T-helper 2 cell (primary cell): ENCODE results near the gene SLC25A47.
"Not testable (repeated sequence)": the region's sequence is repeated elsewhere in the genome, so short reads cannot be mapped to it uniquely, and the experiment has no call there.

ENCODE experiments used
- DNase-seq, 5 experiments: peaks; one replicate each; pipeline versions ENCODE4 v3.0.0 to v3.0.0-alpha.2; 2012 to 2022

The SLC25A47 gene

DNA sequence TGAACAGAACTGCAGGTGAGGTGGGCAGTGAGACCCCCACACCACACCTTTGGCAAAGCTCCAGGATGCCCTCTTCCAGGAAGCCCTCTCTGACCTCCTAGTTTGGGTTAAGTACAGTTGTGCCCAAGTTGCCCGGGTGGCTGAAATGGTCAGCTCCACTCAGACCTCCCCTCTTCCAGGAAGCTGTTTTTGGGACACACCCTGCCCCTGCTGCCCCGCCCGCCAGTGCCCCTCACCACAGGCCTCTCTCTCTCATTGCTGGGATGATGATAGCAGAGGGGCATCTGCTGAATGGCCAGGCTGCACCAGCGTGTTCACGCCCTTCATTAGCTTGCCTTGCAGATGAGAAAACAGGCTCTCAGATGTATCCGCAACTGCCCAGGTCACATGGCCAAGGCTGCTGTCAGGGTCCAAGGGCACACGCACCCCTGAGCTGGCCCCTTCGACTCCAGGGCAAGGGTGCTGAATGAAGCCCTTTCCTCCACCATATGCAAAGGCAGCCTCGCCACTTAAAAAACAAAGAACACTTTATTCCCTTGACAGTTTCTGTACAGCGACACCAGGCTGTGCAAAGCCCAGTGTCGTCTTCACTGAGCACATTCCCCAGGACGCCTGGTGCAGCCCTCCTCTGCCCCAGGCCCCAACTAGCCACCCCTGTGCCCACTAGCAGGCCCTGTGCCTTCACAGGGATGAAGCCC, 32.4 kb upstream of the SLC25A47 start:
- DNase-seq, result no peak

DNA sequence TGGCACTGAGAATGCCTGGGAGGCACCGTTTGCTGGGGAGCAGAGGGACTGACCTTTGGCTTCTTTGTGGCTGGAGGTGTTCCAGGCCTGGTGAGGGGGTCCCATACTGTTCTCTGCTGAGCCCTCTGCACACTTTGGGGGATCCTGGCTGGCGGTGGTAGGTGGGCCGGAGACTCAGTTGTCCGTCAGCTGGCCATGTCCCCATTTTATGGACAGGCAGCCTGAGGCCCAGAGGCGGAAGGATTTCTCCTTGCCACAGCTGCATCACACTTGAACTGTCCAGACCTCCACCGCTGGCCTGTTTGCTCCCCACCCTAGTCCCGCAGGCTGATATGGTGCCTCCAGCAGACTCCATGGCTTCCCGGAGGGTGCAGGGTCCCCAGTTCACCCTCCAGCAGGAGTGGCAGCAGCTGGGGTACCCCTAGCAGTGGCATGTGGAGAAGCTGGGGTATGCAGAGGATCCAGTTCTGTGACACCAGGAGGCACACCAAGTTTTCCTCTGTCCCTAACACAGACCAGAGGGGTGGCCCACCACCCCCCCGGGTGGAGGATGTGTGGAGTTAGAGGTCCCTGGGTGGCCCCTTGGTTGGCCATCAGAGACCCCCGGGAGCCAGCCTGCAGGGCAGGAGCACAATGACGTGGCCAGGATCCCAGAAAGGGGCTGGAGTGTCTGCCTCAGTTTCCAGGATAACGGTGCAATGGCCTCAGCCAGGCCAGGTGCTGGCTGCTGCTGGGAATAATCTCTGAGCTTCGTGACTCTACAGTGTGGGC, 31.6 kb upstream of the SLC25A47 start:
- DNase-seq, result no peak

DNA sequence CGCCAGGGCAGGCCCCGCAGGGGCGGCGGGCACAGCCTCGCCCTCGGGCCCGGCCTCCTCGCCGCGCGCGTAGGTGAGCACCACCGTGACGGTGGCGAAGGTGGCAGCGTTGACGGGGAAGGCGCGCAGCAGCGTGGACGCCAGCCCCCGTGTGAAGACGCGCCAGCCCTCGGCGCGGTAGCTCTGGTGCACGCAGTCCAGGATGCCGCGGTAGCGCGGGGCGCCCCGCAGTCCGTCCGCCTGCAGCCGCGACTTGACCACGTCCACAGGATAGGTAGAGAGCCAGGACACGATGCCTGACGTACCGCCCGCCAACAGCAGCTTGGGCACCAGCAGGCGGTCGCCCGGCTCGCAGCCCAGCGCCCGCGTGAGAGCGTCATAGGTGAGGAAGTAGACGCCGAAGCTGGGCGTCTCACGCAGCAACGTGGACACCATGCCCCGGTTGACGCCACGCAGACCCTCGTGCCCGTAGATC, 30.8 kb upstream of the SLC25A47 start:
- no peak for DNase-seq

DNA sequence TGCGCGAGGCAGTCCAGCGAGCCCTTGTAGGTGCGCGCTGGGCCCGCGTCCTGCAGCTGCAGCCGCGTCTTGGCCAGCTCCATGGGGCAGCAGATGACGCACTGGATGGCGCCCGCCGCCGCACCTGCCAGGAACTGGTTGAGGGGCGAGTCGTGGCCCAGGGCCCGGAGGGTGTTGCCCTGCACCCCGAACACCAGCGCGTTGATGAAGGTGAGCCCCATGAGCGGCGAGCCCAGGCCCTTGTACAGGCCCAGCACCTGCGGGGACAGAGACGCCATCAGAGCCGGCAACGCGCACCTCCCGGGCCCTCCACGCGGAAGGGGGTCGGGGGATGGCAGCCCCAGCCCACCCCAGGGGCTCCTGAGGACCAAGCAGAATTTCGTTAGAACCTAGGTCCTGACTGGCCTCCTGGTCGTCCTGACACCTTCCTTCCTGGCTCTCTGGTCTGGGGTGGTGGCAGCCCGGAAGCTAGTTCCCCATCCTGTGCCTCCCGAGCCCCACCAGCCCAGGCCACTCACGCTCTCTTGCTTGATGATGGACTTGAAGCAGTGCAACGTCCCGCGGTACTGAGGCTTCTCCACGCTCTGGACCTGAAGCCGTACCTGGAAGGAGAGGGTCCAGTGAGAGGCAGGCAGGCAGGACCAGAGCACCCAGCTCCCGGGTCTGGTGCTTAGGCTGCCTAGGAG, 30.2 kb upstream of the SLC25A47 start:
- DNase-seq, result no peak

DNA sequence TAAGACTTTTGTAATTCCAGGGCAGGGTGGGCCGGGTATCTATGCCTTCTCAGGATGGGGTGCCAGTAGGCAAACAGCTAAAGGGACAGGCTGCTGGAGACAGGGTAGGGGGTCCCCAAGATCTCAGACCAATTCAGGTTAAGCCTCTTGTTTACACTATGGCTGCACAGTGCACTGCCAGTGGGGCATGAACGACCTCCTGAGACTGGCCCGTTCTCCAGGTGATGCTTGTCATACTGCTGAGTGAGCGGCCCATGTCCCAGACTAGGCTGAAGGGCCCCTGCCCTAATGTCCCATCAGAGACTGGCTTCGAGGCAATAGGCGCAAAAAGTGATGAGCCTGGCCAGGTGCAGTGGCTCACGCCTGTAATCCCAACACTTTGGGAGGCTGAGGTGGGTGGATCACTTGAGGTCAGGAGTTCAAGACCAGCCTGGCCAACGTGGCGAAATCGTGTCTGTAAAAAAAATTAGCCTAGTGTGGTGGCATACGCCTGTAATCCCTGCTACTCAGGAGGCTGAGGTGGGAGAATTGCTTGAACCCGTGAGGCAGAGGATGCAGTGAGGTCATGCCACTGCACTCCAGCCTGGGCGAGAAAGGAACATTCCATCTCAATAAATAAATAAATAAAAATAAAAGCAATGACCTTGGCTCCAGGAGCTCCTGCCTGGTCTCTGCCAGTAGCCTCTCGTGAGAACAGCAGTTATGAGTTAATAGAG, 29.5 kb upstream of the SLC25A47 start:
- DNase-seq, result no peak

DNA sequence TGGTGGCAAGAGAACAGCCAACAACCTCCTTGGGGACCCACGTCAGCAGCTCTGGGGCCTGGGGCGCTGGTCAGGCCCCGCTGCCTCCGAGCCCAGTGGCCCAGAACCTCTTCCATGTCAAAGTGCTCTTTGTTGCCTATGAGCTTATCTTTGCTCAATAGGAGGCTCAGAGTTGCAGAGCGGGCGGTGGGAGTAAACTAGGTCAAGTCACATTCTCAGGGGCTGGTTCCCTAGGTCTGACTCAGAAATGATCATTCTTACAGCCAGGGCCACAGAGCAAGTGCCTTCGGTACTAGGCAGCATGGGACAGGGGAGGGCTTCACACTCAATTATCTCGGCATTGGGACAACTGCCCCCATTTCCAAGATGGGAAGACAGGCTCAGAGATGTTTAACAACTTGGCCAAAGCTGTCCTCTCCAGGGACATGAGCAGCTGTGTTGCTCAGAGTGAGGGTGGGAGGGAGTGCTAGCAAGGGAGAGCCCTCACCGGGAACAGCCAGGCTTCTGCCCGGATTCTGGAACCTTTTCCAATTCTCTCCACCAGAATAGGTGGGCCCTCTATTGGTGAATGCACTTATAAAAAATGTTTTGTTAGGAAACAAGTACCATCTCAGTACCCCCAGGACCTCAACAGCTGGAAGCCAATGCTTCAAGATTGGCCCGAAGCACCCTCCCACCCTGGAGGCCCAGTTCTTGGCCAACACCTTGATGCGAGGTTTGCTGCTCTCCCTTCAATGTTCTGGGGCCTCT, 28.8 kb upstream of the SLC25A47 start:
- no peak for DNase-seq

DNA sequence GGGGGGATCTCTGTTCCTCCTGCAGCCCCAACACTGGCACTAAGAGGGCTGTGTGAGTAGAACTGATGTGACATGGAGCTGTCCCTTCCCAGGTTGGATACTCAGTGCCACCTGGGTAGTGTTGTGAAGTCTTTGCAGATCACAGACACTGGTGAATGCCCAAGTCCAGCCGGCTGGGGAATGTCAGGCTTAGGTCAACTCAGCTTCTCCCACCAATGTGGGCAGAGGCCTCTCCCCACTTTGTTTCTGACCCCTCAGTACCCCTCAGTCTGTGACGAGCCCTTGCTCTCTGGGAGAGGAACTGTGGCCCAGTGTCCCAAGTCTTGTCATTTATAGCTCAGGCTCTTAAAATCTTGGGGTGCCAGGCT, 28.2 kb upstream of the SLC25A47 start:
- DNase-seq, result no peak

DNA sequence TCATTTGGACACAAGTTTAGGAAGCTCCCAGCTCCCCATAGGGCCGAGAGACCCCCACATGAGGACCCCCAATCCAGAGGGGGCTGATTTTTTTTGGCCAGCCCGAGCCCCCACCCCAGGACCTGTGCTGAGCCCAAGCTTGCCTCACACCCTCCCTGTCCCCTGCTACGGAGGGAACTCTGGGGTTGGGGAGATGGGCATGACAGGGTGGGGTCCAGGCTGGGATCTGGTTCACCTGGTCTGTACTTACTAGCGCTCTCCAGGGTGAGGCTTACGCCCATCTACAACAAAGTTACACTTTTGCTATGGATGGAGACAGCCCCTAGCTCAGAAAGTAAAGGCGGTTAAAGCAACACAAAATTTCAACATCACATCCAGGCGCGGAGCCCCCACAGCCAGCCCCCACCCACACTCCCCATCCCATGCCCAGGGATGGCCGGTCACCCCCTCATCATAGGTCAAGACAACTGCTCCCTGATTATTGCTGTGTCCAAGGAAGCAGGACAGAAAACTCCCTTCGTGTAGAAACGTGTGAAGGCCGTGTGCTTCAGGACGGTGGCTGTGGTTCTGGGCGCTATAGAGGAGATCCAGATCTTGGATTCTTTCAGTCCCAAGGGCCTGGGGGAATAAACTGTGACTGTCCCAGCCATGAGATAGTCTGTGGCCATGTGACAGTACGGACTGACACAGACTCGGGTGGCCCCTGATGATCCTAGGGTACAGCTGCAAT, 27.6 kb upstream of the SLC25A47 start:
- no peak for DNase-seq

DNA sequence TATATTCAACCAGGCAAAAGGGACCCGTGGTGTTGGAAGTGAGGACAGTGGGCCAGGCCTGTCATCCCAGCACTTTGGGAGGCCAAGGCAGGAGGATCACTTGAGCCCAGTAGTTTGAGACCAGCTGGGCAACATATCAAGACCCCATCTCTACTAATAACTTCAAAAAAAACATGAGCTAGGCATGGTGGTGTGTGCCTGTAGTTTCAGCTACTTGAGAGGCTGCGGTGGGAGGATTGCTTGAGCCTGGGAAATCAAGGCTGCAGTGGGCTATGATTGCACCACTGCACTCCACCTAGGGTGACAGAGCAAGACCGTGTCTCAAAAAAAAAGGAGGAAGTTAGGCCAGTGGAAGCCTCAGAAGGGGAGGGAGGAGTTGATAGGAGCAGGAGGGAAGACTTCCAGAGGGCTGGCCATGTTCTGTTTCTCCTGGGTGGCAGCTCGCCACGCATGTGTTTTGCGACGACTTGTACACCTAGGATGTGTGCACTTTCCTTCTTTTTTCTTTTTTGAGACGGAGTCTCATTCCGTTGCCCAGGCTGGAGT, 27.0 kb upstream of the SLC25A47 start:
- no peak for DNase-seq

DNA sequence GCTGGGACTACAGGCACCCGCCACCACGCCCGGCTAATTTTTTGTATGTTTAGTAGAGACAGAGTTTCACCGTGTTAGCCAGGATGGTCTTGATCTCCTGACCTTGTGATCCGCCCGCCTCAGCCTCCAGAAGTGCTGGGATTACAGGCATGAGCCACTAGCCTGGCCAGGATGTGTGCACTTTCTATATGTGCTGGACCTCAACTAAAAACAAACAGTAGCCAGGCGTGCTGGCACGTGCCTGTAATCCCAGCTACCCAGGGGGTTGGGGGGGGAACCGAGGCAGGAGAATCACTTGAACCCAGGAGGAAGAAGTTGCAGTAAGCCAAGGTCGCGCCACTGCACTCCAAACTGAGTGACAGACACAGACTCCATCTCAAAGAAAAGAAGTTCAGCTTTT, 26.4 kb upstream of the SLC25A47 start:
- not testable (repeated sequence) for DNase-seq

DNA sequence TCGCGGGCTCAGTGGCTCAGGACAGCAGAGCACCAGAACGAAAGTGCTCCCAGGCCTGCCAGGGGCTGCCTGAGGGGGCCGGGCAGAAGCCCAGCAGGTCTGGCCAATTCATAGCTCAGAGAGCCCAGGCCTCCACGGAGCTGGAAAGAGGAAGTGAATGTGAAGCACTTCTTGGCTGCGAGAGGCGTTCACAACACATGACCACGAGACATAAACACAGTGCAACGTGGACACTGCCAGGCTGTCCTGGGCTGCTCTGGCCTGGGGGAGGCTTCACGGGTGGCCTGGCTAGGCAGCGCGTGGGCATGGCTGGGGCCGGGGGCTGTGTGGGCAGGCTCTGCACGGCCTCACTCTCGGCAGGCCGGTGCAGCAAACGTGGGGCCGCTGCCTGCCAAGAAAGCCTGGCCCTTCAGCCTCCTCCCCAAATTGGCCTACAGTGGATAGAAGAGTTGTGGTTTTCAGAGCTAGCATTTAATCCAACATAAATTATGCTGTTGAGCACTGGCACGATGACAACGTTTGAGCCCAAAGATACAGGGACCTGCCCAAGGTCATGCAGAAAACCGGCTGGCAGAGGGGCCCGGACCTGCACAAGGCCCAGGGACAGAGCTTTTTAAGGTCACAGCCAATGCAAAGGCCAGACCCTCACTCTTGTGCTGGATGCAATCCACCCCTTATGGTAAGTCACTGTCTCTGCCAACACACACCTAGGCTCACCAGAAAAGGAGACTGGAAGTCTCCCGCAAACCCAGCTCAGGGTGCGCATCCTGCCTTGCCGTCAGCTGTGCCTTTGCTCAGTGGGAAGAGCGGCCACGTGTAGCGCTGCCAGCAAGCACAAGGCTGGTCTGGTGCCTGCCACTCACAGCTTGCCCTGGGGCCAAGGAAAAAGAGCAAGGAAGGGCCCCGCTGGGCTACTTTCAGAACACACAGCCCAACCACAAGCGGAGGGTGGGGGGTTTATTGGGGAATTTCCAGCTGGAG, 25.5 kb upstream of the SLC25A47 start:
- DNase-seq, result no peak

DNA sequence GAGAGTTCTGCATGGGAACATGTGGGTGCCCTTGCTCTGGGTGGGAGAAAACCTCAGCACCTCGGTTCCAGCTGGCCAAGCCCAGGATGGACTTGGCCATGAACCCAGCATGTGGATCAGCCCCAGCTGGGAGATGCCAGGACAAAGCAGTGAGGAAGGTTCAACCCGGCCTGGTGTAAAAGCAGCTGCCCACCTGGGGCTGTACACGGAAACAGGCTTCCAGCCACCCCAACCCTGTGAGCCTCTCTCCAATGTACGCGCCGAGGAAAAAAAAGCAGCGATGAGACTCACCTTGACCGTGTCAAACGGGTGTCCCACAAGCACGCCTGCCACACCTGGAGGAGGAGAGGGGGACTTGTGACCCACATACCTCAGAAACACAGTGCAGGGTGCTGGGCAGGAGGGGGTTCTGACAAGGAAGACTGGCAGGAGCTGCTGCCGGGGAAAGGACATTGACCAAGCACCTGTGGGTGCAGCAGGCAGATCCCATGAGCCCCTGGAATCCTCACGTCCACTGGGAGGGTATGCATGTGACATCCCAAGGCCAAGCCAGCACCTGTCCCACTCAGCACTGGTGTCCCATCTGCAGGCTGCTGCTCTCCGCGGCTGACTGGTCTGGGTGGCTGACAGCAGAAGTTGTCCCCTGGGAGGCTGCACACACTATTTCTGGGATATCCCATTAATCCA, 24.4 kb upstream of the SLC25A47 start:
- no peak for DNase-seq

DNA sequence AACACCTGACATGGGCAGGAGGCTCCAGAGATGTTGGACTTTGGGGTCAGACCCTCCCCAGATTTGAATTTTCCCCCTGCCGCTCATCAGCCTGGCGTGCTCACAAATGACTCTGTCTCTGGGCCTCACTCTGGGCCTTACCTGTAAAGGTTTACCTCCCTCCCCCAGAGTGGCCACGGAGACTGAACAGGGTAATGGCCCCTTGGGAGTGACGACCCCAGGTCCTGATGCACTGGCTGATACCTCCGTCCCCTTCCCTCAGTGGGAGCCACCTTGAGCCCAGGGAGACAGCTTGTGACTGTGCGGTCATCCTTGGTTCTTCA, 23.9 kb upstream of the SLC25A47 start:
- DNase-seq, result no peak

DNA sequence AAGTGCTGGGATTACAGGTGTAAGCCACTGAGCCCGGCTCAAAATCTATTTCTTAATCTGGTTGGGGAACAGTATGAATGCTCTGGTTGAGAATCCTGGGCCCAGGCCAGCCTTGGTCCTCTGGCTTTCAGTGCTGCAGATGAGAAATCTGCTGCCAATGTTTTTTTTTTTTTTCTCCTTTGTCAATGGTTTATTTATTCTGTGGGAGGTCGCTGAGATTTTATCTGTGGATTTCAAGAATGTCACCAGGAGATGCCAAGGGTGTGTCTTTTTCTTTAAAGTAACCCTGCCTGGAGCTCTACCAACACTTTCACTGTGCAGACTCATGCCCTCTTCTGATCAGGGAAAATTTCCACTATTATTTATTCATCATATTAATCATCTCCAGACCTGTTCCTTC, 20.5 kb upstream of the SLC25A47 start:
- DNase-seq, result no peak

DNA sequence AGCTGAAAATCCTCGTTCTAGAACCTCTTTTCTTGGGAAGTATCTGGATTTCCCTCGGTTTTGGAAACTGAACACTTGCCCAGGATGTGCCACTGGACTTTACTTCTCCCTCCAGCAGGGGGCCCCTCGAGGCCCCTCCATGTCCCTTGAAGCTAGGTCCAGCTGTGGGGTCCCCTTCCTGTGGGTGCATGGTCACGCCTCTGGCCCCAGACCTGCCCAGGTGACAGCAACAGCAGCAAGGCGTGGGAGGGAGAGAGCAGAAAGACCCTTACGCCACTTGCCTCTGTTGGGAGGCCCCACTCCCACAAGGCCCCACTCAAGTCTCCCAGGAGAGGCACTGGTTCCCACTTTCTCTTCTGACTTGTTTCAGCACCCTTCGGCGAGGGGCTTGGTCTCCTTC, 20.0 kb upstream of the SLC25A47 start:
- no peak for DNase-seq

DNA sequence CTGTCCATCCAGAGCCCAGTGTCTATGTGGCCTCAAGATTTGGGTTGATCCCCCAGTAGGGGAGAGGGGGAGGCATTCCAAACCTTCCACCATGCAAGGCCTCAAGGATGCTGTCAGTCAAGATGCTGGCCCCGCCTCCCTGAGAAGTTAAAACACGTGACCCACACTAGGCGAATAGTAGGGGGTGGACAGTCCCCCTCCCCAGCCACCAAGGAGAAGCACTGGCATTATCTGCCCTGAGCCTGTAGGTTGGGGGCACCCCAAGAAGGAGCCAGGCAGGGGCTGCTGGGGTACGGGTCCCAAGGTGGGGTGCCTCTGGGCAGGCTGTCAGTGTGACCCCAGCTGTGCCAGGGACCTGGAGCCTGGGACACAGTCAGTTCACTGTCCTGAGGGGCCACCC, 19.2 kb upstream of the SLC25A47 start:
- no peak for DNase-seq

DNA sequence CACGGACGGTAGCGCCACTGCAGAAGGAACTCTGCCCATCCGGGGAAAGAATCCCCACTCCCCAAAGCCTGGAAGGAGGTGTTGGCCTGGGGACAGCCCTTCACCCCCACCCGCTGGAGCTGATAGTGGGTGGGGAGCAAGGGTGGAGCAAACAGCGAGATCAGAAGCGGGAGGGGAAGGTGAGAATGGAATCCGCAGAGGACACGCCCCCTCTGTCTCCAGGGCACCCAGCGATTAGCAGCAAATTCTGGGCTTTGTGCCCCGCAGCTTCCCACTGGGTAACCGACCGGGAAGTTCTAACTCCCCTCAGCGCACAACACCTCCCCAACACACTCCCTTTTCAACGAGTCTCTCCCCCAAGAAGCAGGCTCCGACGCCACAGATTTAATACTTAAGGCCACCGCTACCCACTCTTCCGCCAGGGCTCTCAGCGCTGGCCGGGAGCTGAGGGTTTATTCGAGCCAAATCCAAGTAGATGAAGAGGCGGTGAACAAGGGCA, 18.3 kb upstream of the SLC25A47 start:
- peak in 1 of 5 experiments; percentile 27 for DNase-seq

DNA sequence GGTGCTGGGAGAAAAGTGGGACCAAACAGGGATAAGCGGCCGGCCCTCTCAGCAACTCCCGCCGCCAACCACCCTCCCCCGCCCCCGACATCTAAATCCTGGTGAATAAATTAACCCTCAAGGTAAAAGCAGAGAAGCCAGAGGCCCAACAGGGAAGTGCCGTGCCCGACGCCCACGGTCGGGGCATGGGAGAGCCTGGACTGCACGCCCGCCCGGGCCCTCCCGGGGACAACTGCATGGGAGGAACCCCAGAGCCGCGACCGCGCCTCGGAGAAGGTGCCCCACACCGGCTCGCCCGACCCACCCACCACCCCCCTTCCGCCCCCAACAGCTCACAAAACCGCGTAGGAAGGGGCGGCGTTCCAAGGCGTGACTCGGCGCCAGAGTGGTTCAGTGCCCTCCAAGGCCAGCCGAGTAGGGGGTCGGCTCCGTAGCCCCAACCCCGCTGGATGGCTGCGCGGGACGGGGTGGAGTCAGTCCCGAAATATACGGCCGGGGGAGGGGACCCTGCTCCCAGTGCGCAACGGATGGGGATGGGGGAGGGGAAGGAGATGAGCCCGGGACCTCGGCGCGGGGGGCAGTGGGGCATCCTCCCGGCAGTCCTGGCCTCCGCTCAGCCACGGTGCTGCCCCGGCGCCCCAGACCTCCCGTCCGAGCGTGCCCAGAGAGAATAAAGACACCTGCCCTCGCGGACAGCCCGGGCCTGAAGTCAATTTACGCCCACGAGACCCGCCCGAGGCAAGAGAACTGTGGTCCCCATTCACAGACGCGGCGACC, 17.6 kb upstream of the SLC25A47 start:
- DNase-seq, result peak in 3 of 5 experiments; percentile 28 to 82 (median 44)
